Suprapubic skin (tissue), 4 donors: ENCODE measurements around the gene SLC30A2. TPM values are rescaled to one million over a fixed set of nuclear protein-coding genes. Genes with fewer than 3 reads are reported as not detected.

Experiments used
- DNase-seq, 2 donors: peaks; one replicate each; pipeline ENCODE4 v3.0.0-alpha.2; 2019; ENCODE audit warnings: low spot score in 2 of 2
- H3K27ac ChIP-seq: fragments of 200-600 bp; sonication (generic); one replicate; pipeline ENCODE4 v1.5.1; 2019
- H3K27me3 ChIP-seq: fragments of 200-600 bp; sonication (generic); one replicate; pipeline ENCODE4 v1.5.1; 2019
- H3K36me3 ChIP-seq: fragments of 200-600 bp; sonication (generic); one replicate; pipeline ENCODE4 v1.5.1; 2019
- H3K4me1 ChIP-seq: fragments of 200-600 bp; sonication (generic); one replicate; pipeline ENCODE4 v1.5.1; 2019
- H3K4me3 ChIP-seq: fragments of 200-600 bp; sonication (generic); one replicate; pipeline ENCODE4 v1.5.1; 2019; ENCODE audit warnings: mild to moderate bottlenecking
- H3K9me3 ChIP-seq: fragments of 200-600 bp; sonication (generic); one replicate; pipeline ENCODE4 v1.5.1; 2019
- EP300 ChIP-seq: sonication (generic); formaldehyde crosslinking; IDR thresholded peaks from one replicate; pipeline ENCODE4 v1.6.1; 2017; ENCODE audit warnings: antibody characterized with exemption
- POLR2A ChIP-seq, 2 donors: fragments of 450-650 bp; IDR thresholded peaks; one replicate each; pipeline ENCODE4 v1.6.1; 2017; ENCODE audit warnings: antibody characterized with exemption in 2 of 2, mild to moderate bottlenecking in 2 of 2, moderate library complexity in 2 of 2
- POLR2AphosphoS5 ChIP-seq, 3 donors: sonication (generic); formaldehyde crosslinking; IDR thresholded peaks; one replicate each; pipeline ENCODE4 v1.6.1; 2017; ENCODE audit warnings: antibody characterized with exemption in 3 of 3
- WGBS: methylation state at CpG from one replicate; pipeline ENCODE4 v1.1.5; 2018; 5-methylcytosine and 5-hydroxymethylcytosine counted together
- total RNA-seq, 4 donors: library from RNA; depleted of rRNA; stranded (reverse); fragments of >200 nt; gene quantifications; one replicate each; pipeline ENCODE4 v1.1.0, GENCODE V29; 2016
- TF ChIP-seq, protein P1 (sequence below), 2 donors: fragments of 200-600 bp in 1 of 2; fragments of 450-650 bp in 1 of 2; sonication (generic) in 1 of 2; IDR thresholded peaks; one replicate each; pipeline ENCODE4 v1.5.1; 2016 to 2019; ENCODE audit warnings: antibody characterized with exemption in 2 of 2, mild to moderate bottlenecking in 1 of 2, moderate library complexity in 1 of 2

SLC30A2 gene
- total RNA-seq, 4 donors from 2014 or later = 0.15 to 2.0 (median 1.1) TPM

DNA sequence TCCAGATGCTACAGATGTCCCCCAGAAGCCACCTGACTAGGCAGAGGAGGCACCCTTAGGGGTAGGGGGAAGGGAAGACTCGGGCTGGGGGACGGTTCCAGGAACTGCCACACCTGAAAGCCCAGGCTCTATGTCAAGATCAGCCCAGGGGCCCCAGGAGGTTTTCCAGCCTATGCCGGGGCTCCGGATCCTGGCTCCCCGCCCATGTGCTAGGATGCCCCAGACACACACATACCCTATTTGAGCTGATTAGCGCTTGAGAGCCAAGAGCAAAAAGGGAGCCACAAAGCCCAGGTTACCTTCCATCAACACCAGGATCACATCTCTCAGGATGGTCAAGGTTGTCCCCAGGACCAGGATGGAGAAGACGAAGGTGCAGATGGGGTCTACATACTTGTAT, 4.5 kb downstream of the SLC30A2 start:
- peaks cover 46% of the 10 kb centered on the region for H3K27me3 ChIP-seq

DNA sequence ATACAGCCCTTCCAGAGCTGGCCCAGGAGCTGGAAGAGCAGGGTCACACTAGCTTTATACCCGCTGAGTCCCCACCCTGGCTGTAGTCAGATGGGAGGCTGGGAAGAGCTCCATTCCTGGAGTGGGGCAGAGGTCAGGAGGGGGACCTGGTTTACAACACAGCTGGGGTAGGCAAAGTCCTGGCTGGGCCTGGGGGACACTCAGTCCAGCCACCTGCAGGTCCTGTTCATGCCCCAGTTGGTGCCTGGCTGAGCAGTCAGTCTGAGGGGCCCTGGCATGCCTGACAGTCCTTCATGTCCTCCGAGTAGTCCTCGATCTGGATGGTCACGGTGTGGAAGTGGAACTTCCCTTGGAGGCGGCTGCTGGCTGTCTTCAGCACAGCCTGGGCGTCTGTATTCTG, 7.0 kb downstream of the SLC30A2 start:
- TF ChIP-seq, protein P1, sequence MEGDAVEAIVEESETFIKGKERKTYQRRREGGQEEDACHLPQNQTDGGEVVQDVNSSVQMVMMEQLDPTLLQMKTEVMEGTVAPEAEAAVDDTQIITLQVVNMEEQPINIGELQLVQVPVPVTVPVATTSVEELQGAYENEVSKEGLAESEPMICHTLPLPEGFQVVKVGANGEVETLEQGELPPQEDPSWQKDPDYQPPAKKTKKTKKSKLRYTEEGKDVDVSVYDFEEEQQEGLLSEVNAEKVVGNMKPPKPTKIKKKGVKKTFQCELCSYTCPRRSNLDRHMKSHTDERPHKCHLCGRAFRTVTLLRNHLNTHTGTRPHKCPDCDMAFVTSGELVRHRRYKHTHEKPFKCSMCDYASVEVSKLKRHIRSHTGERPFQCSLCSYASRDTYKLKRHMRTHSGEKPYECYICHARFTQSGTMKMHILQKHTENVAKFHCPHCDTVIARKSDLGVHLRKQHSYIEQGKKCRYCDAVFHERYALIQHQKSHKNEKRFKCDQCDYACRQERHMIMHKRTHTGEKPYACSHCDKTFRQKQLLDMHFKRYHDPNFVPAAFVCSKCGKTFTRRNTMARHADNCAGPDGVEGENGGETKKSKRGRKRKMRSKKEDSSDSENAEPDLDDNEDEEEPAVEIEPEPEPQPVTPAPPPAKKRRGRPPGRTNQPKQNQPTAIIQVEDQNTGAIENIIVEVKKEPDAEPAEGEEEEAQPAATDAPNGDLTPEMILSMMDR (IDR thresholded peaks at IDR 0.05) = no peak
- TF ChIP-seq EP300 = no peak
- TF ChIP-seq POLR2A (IDR thresholded peaks at IDR 0.05) = no peak
- TF ChIP-seq POLR2AphosphoS5 (IDR thresholded peaks at IDR 0.05) = no peak
- no peak overlapping the region for H3K4me3 ChIP-seq
- WGBS = 83% methylated on average over 1 of the region's 6 CpGs
- no peak for DNase-seq
- no peak overlapping the region for H3K27ac ChIP-seq
- peaks cover 21% of the 10 kb centered on the region for H3K27me3 ChIP-seq
- peaks cover 17% of the 10 kb centered on the region for H3K4me1 ChIP-seq
- H3K36me3 ChIP-seq = no peaks in the 10 kb centered on the region
- H3K9me3 ChIP-seq = no peaks in the 10 kb centered on the region

More for the DNA sequence above, 4.5 kb downstream of the SLC30A2 start:
- H3K27ac ChIP-seq = no peak overlapping the region
- no peaks in the 10 kb centered on the region for H3K36me3 ChIP-seq
- TF ChIP-seq, protein P1 (IDR thresholded peaks at IDR 0.05) = no peak
- TF ChIP-seq POLR2A (IDR thresholded peaks at IDR 0.05) = no peak
- no peak for TF ChIP-seq POLR2AphosphoS5 (IDR thresholded peaks at IDR 0.05)
- TF ChIP-seq EP300 = no peak
- H3K9me3 ChIP-seq = no peaks in the 10 kb centered on the region
- WGBS = 64% methylated on average over 6 of the region's 7 CpGs
- DNase-seq = no peak
- H3K4me3 ChIP-seq = no peak overlapping the region
- H3K4me1 ChIP-seq = peaks cover 15% of the 10 kb centered on the region

DNA sequence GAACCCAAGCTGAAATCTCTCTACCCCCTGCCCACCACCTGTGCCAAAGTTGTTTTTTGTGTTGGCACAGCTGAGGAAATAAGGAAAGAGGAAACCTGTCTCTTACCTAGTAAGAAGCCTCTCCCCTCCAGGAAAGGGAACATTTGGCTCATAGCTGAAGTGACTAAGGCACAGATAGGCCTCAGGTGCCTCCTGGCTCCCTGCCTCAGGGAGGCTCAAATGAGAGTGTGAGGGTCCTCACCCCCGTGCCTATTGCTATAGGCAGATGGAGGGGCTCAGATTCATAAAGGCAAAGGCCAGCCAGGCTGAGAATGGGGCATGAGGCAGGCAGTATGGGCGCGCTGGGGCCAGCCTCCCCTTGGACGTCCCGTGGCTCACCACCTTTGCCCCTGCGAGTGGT, 7.4 kb downstream of the SLC30A2 start:
- Histone ChIP-seq H3K4me3 (no peak overlapping the region), H3K27me3 (peaks cover 17% of the 10 kb centered on the region), H3K9me3 (no peaks in the 10 kb centered on the region), H3K36me3 (no peaks in the 10 kb centered on the region), H3K27ac (no peak overlapping the region), H3K4me1 (peaks cover 17% of the 10 kb centered on the region)
- TF ChIP-seq EP300 (no peak), POLR2AphosphoS5 (IDR thresholded peaks at IDR 0.05) (no peak)
- TF ChIP-seq, protein P1 (IDR thresholded peaks at IDR 0.05) = no peak
- no peak for DNase-seq
- 81% methylated on average over 6 of the region's 6 CpGs for WGBS

DNA sequence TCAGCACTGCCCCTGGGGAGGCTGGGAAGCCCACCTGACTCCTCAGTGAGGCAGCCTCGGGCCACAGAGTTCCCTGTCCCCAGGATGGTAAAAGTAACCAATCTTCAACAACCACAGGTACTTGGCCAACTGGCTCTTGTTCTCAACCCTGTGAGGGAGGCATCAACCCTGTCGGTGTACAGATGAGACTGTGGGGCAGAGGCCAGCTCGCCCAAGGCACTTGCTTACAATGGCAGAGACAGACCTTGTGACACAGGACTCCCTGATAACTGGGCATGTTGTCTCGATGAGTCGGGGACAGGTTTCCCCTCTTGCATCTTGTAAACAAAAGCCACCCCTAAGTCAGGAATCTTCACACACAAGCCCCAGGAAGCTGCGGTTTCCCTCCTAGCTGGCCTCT, 8.0 kb downstream of the SLC30A2 start:
- Histone ChIP-seq H3K4me1 (peaks cover 17% of the 10 kb centered on the region), H3K4me3 (no peak overlapping the region), H3K27ac (no peak overlapping the region), H3K9me3 (no peaks in the 10 kb centered on the region), H3K27me3 (peaks cover 12% of the 10 kb centered on the region), H3K36me3 (no peaks in the 10 kb centered on the region)
- DNase-seq = no peak
- TF ChIP-seq POLR2AphosphoS5 (IDR thresholded peaks at IDR 0.05) (no peak), POLR2A (IDR thresholded peaks at IDR 0.05) (no peak), EP300 (no peak)
- TF ChIP-seq, protein P1 (IDR thresholded peaks at IDR 0.05) = no peak
- WGBS = 59% methylated on average over 3 of the region's 6 CpGs

DNA sequence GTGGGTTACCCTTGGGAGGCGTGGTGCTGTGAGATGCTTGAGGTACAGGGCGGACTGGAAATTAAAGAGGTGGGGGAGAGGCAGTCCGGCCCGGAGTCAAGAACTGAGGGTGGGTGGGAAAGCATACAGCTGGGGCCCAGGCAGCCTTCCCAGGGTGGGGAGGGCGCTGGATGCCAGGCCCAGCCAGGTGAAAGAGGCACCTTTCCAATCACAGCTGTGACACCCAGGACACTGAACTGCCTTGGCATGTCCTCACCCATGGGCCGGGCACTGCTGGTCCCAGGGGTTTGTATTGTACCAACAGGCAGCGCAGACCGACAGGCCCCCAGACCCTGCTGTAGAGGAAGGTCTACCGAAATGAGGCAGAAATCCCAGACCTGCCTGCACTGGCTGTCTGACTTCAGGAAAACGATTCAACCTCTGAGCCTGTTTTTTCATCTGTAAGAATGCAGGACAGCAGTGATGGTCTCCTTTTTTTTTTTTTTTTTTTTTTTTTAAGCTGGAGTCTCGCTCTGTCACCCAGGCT, 9.1 kb downstream of the SLC30A2 start:
- no peak overlapping the region for H3K4me3 ChIP-seq
- peaks cover 3% of the 10 kb centered on the region for H3K27me3 ChIP-seq
- DNase-seq = no peak
- no peaks in the 10 kb centered on the region for H3K36me3 ChIP-seq
- 68% methylated on average over 11 of the region's 11 CpGs for WGBS
- no peak for TF ChIP-seq POLR2A (IDR thresholded peaks at IDR 0.05)
- H3K27ac ChIP-seq = no peak overlapping the region
- H3K4me1 ChIP-seq = peaks cover 17% of the 10 kb centered on the region
- H3K9me3 ChIP-seq = no peaks in the 10 kb centered on the region
